Measurements from ENCODE around the gene KIT. TPM values are rescaled to one million over a fixed set of nuclear protein-coding genes. Genes with fewer than 3 reads are reported as not detected.
A peak's percentile ranks its signal among the peaks of the same experiment; 100 is the strongest.

KIT gene
- total and polyA plus RNA-seq, 8 donors: 9.6 to 88.2 (median 72.2) TPM

DNA sequence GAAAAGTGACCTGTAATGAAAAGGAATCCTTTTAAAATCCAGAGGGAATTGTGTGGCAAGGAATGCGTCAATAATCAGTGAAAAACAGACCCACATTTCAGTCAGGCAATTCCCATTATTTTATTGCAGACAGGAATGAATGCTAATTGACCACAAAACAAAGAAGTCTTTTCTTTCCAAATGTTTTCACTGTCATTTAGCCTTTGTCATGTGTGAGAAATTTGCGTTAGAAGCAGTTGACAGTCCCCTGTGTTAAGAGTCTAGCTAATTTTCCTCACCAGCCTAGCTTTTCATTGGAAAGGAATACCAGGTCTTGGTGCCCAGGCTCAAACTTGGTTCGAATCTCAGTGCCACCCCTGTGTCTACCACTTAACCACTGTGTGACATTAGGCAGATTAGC is 83.4 kb downstream of the KIT start:
- TF ChIP-seq, protein P1, sequence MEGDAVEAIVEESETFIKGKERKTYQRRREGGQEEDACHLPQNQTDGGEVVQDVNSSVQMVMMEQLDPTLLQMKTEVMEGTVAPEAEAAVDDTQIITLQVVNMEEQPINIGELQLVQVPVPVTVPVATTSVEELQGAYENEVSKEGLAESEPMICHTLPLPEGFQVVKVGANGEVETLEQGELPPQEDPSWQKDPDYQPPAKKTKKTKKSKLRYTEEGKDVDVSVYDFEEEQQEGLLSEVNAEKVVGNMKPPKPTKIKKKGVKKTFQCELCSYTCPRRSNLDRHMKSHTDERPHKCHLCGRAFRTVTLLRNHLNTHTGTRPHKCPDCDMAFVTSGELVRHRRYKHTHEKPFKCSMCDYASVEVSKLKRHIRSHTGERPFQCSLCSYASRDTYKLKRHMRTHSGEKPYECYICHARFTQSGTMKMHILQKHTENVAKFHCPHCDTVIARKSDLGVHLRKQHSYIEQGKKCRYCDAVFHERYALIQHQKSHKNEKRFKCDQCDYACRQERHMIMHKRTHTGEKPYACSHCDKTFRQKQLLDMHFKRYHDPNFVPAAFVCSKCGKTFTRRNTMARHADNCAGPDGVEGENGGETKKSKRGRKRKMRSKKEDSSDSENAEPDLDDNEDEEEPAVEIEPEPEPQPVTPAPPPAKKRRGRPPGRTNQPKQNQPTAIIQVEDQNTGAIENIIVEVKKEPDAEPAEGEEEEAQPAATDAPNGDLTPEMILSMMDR (IDR thresholded peaks at IDR 0.05): no peak
- H3K27ac ChIP-seq: no peak overlapping the region
- no peaks in the 10 kb centered on the region for H3K4me1 ChIP-seq
- ATAC-seq (no peak), DNase-seq (no peak)
- H3K4me3 ChIP-seq: no peak overlapping the region
- H3K9me3 ChIP-seq: no peaks in the 10 kb centered on the region
- no peaks in the 10 kb centered on the region for H3K36me3 ChIP-seq
- intact Hi-C loops (cut with DNase I): no loop called here
- H3K27me3 ChIP-seq: no peaks in the 10 kb centered on the region

DNA sequence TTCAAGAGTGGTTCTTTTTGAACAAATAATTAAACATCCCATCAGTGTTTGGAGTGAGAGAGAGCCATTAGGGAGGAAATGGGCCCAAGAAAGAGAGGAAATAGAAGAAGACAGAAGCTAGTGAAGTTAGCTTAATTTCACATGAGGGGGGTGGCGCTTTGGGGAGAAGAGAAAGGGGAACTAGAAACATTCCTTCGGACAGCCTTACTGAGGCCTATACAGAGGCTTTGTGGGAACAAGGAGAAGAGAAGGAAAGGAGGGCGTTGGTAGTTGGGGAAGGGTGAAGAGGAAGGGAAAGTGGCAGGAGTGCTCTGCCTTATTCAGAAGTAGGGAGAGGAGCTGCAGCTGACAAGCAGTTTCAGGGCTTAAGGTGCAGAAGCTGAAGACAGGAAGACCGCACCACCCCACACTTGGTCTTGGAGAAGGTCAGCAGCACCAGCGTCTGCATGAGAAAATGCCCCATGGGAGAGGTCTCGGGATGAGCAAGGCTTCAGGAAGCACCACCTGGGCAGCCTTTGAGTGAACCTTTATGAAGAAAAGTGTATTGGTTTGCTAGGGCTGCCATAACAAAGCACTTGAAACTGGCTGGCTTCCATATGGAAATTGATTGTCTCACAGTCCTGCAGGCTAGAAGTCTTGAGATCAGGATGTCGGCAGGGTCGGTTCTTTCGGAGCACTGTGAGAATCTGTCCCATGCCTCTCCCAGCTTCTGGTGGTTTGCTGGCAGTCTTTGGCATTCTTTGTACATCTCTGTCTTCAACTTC is 85.1 kb downstream of the KIT start:
- ATAC-seq: peak; percentile 61
- no peaks in the 10 kb centered on the region for H3K4me1 ChIP-seq
- intact Hi-C loops (cut with DNase I): no loop called here

DNA sequence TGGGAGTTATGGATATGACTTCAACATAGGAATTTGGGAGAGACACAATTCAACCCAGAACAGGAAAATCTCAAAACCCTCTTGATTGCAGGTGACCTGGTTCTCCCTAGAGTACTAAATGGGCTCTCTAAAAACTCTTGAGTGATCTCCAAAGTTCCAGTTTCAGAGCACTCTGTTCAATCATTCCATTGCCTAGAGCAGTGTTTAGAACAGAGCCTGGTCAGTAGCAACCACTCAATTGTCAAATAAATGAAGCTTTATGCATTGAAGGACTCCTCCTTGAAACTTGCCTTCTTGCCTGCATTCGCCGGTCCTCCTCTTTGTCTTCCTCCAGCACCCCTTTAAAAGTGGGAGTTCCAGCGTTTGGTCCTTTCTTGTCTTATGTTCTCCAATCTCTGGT is 85.8 kb downstream of the KIT start:
- no peaks in the 10 kb centered on the region for H3K4me1 ChIP-seq
- H3K27ac ChIP-seq: no peak overlapping the region
- no peak overlapping the region for H3K4me3 ChIP-seq
- H3K36me3 ChIP-seq: no peaks in the 10 kb centered on the region
- TF ChIP-seq, protein P1 (IDR thresholded peaks at IDR 0.05): no peak
- H3K9me3 ChIP-seq: no peaks in the 10 kb centered on the region
- intact Hi-C loops (cut with DNase I): no loop called here
- DNase-seq (no peak), ATAC-seq (peak; percentile 67)
- H3K27me3 ChIP-seq: no peaks in the 10 kb centered on the region

More for the DNA sequence above, 85.1 kb downstream of the KIT start:
- no peak overlapping the region for H3K4me3 ChIP-seq
- TF ChIP-seq, protein P1 (IDR thresholded peaks at IDR 0.05): no peak
- no peak for DNase-seq
- H3K27ac ChIP-seq: no peak overlapping the region
- no peaks in the 10 kb centered on the region for H3K9me3 ChIP-seq
- no peaks in the 10 kb centered on the region for H3K36me3 ChIP-seq
- no peaks in the 10 kb centered on the region for H3K27me3 ChIP-seq

GRCh38 chr4:54744487-54744886 is 86.7 kb downstream of the KIT start:
- TF ChIP-seq, protein P1 (IDR thresholded peaks at IDR 0.05): no peak
- no peaks in the 10 kb centered on the region for H3K27me3 ChIP-seq
- H3K9me3 ChIP-seq: no peaks in the 10 kb centered on the region
- intact Hi-C loops (cut with DNase I): no loop called here
- H3K4me1 ChIP-seq: no peaks in the 10 kb centered on the region
- H3K27ac ChIP-seq: no peak overlapping the region
- ATAC-seq: no peak
- no peak for DNase-seq
- H3K4me3 ChIP-seq: no peak overlapping the region
- H3K36me3 ChIP-seq: no peaks in the 10 kb centered on the region

DNA sequence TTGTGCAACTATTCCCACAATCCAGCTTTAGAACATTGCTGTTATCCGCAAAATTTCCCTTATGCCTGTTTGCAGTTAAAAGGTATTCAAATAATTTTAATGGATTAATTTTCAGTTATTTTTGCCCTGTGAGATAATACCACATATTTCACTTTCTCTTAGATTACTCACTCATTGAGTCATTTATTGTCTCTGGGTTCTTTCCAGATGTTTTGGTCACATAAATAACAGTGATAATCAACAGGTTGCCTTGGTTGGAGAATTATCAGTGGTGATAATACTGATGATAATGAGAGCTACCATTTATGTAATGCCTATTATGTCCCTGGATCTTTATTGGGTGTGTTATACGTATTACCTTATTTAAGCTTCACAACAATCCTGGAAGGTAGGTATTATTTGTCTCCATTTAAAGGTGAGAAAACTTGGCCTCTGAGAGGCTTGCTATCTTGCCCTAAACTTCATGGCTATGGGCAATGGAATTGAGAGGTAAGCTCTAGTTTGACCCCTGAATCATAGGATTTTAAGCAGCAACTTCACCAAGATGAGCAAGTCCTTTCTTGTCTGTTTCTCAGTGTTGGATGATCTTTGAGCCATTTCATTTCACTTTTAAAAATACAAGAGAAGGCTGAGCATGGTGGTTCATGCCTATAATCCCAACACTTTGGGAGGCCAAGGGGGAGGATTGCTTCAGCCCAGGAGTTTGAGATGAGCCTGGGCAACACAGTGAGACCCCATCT is 87.4 kb downstream of the KIT start:
- Histone ChIP-seq H3K4me1 (no peaks in the 10 kb centered on the region), H3K36me3 (no peaks in the 10 kb centered on the region), H3K27me3 (no peaks in the 10 kb centered on the region), H3K9me3 (no peaks in the 10 kb centered on the region), H3K27ac (no peak overlapping the region), H3K4me3 (no peak overlapping the region)
- intact Hi-C loops (cut with DNase I): no loop called here
- no peak for DNase-seq
- TF ChIP-seq, protein P1 (IDR thresholded peaks at IDR 0.05): no peak
- ATAC-seq: no peak
